Adrenal gland (tissue), 5 donors: ENCODE results near the gene SLC7A1.

Source experiments
- CTCF ChIP-seq, 6 experiments: fragments of 450-650 bp in 4 of 6; fragments of 200-600 bp in 2 of 6; sonication (generic) in 1 of 6; IDR thresholded peaks; 1 replicate in 5 of 6; 2 replicates in 1 of 6; pipeline versions ENCODE4 v1.5.1 to v1.8.0; 2016 to 2021; ENCODE audit warnings: antibody characterized with exemption in 6 of 6, mild to moderate bottlenecking in 2 of 6, moderate library complexity in 1 of 6
- POLR2A ChIP-seq, 2 donors: fragments of 450-650 bp; IDR thresholded peaks; one replicate each; pipeline ENCODE4 v1.6.1; 2017; ENCODE audit warnings: antibody characterized with exemption in 2 of 2, mild to moderate bottlenecking in 2 of 2, moderate library complexity in 1 of 2
- donor health status: DM: no; HTN: no; CAD: no.

- TF ChIP-seq POLR2A (IDR thresholded peaks at IDR 0.05) (no peak), CTCF (IDR thresholded peaks at IDR 0.05) (no peak)
These were observed 122.3 kb downstream of the SLC7A1 start for GRCh38 chr13:29473166-29473565.
